Glomerular visceral epithelial cell (primary cell): ENCODE results near the gene STYK1.

Source experiments
- DNase-seq: peaks from one replicate; pipeline ENCODE4 v3.0.0-alpha.2; 2016; ENCODE audit errors: extremely low spot score

Gene STYK1

GRCh38 chr12:10673659-10674384 is at the start of gene STYK1:
TSS of gene STYK1 (minus strand) at chr12:10674052. CDS start at chr12:10634618, 39,434 bp downstream.
- peak; percentile 73 for DNase-seq

- DNase-seq: peak; percentile 81
These were observed 49.3 kb upstream of the STYK1 start, which contains the start of gene YBX3 for GRCh38 chr12:10722905-10723746. TSS of gene YBX3 (minus strand) at chr12:10723323. CDS start at chr12:10723111, 212 bp downstream.

GRCh38 chr12:10722502-10722904 is 48.7 kb upstream of the STYK1 start:
- peak; percentile 49 for DNase-seq

GRCh38 chr12:10721651-10722501 is 48.0 kb upstream of the STYK1 start:
- DNase-seq: peak; percentile 93

- DNase-seq: no peak
These were observed 47.3 kb upstream of the STYK1 start for GRCh38 chr12:10720974-10721650.

- no peak for DNase-seq
These were observed 45.6 kb upstream of the STYK1 start for GRCh38 chr12:10719482-10719881.

- DNase-seq: peak; percentile 34
These were observed 44.5 kb upstream of the STYK1 start for GRCh38 chr12:10718279-10718821.

GRCh38 chr12:10717410-10717809 is 43.6 kb upstream of the STYK1 start:
- DNase-seq: peak; percentile 26

- DNase-seq: peak; percentile 78
These were observed 43.0 kb upstream of the STYK1 start for GRCh38 chr12:10716704-10717315.

- DNase-seq: no peak
These were observed 42.4 kb upstream of the STYK1 start for GRCh38 chr12:10716277-10716676.

- no peak for DNase-seq
These were observed 41.6 kb upstream of the STYK1 start for GRCh38 chr12:10715491-10715890.

GRCh38 chr12:10709808-10710207 is 36.0 kb upstream of the STYK1 start:
- DNase-seq: no peak

GRCh38 chr12:10708862-10709261 is 35.0 kb upstream of the STYK1 start:
- no peak for DNase-seq

- no peak for DNase-seq
These were observed 31.8 kb upstream of the STYK1 start for GRCh38 chr12:10705655-10706054.

- DNase-seq: no peak
These were observed 28.0 kb upstream of the STYK1 start for GRCh38 chr12:10701843-10702242.

GRCh38 chr12:10701131-10701681 is 27.4 kb upstream of the STYK1 start:
- no peak for DNase-seq

- no peak for DNase-seq
These were observed 26.7 kb upstream of the STYK1 start for GRCh38 chr12:10700581-10700980.

- no peak for DNase-seq
These were observed 24.0 kb upstream of the STYK1 start for GRCh38 chr12:10697862-10698261.

GRCh38 chr12:10697156-10697555 is 23.3 kb upstream of the STYK1 start:
- no peak for DNase-seq

GRCh38 chr12:10690906-10691305 is 17.1 kb upstream of the STYK1 start:
- no peak for DNase-seq
